ENCODE data around the gene RAB3B. TPM values are rescaled to one million over a fixed set of nuclear protein-coding genes. Genes with fewer than 3 reads are reported as not detected.
"Not testable (repeated sequence)": the region's sequence is repeated elsewhere in the genome, so short reads cannot be mapped to it uniquely, and the experiment has no call there.

RAB3B gene
- total and polyA plus RNA-seq, 2 experiments from 2014 or later, result 1.5 to 6.9 TPM

DNA sequence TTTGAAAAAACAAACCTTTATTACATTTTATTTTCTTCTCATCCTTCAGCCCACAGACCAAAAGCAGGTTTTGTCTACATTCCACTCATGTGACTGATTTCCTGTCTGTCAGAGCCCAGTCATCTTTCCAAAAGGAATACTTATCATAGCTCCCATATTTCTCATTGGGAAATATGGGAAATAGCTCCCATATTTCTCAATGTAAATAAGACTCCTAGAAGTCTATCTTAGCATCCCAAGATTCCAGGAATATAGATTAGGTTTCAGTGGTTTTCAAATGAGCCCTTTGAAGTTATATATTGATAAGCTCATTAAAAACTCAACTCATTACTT is 92.8 kb downstream of the RAB3B start:
- no peaks in the 10 kb centered on the region for H3K9me3 ChIP-seq (ENCODE audit: low read depth)
- H3K4me3 ChIP-seq, result no peak overlapping the region
- H3K36me3 ChIP-seq, result no peaks in the 10 kb centered on the region
- peaks cover 7% of the 10 kb centered on the region for H3K27me3 ChIP-seq
- no peak overlapping the region for H3K27ac ChIP-seq
- no peaks in the 10 kb centered on the region for H3K4me1 ChIP-seq (ENCODE audit: low read depth)
- DNase-seq (ENCODE audit: low read depth in 1 of 2, low spot score in 1 of 2), result peak in 1 of 2 donors; percentile 84
- TF ChIP-seq, protein P1, sequence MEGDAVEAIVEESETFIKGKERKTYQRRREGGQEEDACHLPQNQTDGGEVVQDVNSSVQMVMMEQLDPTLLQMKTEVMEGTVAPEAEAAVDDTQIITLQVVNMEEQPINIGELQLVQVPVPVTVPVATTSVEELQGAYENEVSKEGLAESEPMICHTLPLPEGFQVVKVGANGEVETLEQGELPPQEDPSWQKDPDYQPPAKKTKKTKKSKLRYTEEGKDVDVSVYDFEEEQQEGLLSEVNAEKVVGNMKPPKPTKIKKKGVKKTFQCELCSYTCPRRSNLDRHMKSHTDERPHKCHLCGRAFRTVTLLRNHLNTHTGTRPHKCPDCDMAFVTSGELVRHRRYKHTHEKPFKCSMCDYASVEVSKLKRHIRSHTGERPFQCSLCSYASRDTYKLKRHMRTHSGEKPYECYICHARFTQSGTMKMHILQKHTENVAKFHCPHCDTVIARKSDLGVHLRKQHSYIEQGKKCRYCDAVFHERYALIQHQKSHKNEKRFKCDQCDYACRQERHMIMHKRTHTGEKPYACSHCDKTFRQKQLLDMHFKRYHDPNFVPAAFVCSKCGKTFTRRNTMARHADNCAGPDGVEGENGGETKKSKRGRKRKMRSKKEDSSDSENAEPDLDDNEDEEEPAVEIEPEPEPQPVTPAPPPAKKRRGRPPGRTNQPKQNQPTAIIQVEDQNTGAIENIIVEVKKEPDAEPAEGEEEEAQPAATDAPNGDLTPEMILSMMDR (IDR thresholded peaks at IDR 0.05; ENCODE audit: low read depth, low read length), result no peak

DNA sequence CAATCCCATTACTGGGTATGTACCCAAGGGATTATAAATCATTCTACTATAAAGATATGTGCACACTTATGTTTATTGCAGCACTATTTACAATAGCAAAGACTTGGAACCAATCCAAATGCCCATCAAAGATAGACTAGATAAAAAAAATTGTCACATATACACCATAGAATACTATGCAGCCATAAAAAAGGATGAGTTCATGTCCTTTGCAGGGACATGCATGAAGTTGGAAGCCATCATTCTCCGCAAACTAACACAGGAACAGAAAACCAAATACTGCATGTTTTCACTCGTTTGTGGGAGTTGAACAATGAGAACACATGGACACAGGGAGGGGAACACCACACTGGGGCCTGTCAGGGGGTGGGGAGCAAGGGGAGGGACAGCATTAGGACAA is 95.8 kb downstream of the RAB3B start:
- not testable (repeated sequence) for H3K36me3 ChIP-seq; H3K27ac ChIP-seq; DNase-seq (ENCODE audit: low read depth in 1 of 2, low spot score in 1 of 2); H3K9me3 ChIP-seq (ENCODE audit: low read depth); H3K4me3 ChIP-seq; H3K4me1 ChIP-seq (ENCODE audit: low read depth)
- peaks cover 28% of the 10 kb centered on the region for H3K27me3 ChIP-seq

DNA sequence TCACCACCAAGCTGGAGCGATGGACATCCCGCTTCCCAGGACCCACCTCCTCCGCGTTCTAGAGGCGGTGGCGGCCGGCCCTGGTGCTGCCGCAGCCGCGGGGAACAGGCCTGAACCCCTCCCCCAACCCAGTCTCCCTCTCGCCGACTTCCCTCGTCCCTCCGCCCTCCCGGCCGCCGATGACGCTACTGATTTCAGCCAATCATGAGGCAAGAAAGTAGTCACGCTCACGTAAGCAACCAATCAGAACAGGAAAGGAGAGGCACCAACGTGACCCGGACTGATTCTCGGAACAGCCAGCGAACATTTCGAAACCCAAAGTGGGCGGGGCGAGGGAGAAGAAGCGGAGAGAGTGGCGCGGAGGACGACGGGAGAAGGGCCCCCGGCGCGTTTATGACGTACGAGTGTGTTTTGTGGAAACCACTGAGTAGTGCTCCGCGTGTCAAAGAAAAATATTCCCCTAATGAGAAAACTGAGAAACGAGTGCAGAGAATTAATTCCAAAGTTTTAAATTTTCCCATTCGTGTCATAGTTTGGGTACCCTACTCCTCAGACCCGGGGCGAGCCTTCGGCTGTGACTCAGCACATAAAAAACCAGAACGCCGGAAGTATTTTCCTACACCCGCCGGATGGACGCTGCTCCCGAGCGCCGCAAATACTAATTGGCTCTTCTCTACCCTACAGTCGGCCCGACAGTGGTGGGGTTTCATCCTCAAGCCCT is 111.7 kb downstream of the RAB3B start, which contains the start of gene NRDC:
TSS of gene NRDC (minus strand) at position 112 of the 721 bp plus-strand sequence. CDS start 112 bp downstream, outside the sequence.
- Histone ChIP-seq H3K27ac (peak within 1 kb of the TSS; percentile 99), H3K27me3 (peaks cover 31% of the 10 kb centered on the region), H3K9me3 (ENCODE audit: low read depth) (no peaks in the 10 kb centered on the region), H3K4me3 (peak within 1 kb of the TSS; percentile 69), H3K4me1 (ENCODE audit: low read depth) (peaks cover 13% of the 10 kb centered on the region), H3K36me3 (no peaks in the 10 kb centered on the region)
- TF ChIP-seq, protein P1 (IDR thresholded peaks at IDR 0.05; ENCODE audit: low read depth, low read length), result no peak
- peak; percentile 100 for DNase-seq (ENCODE audit: low read depth in 1 of 2, low spot score in 1 of 2)

DNA sequence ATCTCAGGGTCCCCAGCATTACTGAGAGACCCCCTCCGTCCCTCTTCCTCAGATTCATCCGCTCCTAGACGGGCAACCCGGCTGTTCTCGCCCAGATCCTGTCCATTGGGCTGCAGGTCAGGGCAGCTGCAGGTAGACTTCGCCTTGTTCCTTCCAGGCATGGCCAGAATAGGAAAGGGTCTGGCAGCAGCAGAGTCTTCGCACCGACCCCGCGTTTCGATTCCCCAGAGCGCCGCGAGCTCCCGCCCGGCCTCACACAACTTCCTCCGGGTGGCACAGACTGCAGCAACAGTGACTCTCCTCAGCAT is 112.2 kb downstream of the RAB3B start:
- DNase-seq (ENCODE audit: low read depth in 1 of 2, low spot score in 1 of 2), result no peak
- peaks cover 26% of the 10 kb centered on the region for H3K27me3 ChIP-seq
- H3K36me3 ChIP-seq, result no peaks in the 10 kb centered on the region
- H3K27ac ChIP-seq, result peak overlapping the region; percentile 99
- H3K4me3 ChIP-seq, result peak overlapping the region; percentile 69
- H3K4me1 ChIP-seq (ENCODE audit: low read depth), result peaks cover 13% of the 10 kb centered on the region
- H3K9me3 ChIP-seq (ENCODE audit: low read depth), result no peaks in the 10 kb centered on the region
- TF ChIP-seq, protein P1 (IDR thresholded peaks at IDR 0.05; ENCODE audit: low read depth, low read length), result no peak

DNA sequence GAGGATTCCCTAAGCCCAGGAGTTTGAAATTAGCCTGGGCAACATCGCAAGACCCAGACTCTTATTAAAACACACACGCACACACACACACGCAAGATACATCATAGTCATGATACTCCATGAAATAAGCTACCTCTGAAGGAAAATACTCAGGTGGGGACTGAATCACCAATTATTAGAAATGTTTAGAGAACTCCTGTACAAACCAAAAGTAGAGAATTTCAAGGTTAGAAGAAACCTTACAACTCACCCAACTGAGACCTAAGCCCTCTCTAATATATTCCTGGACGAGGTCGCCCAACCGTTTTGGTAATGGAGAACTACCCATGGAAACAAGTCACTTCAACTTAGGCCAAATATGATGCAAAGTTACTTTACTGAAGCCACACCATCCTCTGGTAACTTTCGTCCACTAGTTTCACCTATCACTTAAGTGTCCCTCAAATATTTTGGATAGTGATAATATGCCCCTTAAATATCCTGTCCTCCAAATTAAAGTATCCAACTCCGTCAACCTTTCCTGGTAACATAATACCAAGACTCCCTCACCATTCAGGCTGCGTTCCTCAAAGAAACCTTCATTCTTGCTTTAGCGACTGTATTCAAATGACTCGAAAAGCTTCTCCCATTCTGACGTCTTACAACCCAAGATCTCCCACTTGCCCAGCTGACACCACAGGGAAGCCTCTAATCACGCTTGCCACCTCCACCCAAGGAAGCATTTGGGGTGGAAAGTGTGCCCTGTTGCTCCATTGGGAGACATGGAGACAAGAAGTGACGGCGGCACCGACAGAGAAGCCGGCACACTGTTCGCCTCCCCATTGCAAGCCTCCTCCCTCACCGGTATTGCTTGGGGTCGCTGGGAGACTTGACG is 112.8 kb downstream of the RAB3B start:
- peaks cover 4% of the 10 kb centered on the region for H3K36me3 ChIP-seq
- TF ChIP-seq, protein P1 (IDR thresholded peaks at IDR 0.05; ENCODE audit: low read depth, low read length), result no peak
- H3K27ac ChIP-seq, result peak overlapping the region; percentile 99
- peak; percentile 48 for DNase-seq (ENCODE audit: low read depth in 1 of 2, low spot score in 1 of 2)
- H3K9me3 ChIP-seq (ENCODE audit: low read depth), result no peaks in the 10 kb centered on the region
- peaks cover 20% of the 10 kb centered on the region for H3K27me3 ChIP-seq
- H3K4me3 ChIP-seq, result peak overlapping the region; percentile 69
- H3K4me1 ChIP-seq (ENCODE audit: low read depth), result peaks cover 13% of the 10 kb centered on the region

DNA sequence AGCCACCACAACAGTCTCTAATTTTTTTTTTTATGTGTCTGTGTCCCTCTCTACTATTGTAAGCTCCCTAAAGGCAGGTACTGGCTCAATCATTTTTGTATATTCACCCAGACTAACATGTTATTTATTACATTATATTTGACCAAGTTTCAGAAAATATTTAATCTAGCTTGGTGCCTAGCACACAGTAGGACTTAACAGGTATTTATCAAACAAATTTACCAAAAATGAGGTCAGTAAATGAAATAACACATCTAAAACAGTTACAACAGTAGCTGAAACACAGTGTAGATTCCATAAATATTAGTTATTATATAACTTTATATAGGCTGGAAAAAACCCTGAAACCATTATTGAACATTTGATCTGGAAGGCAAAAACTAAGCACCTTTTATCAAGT is 114.7 kb downstream of the RAB3B start:
- TF ChIP-seq, protein P1 (IDR thresholded peaks at IDR 0.05; ENCODE audit: low read depth, low read length), result no peak
- no peak for DNase-seq (ENCODE audit: low read depth in 1 of 2, low spot score in 1 of 2)
- Histone ChIP-seq H3K27ac (no peak overlapping the region), H3K9me3 (ENCODE audit: low read depth) (no peaks in the 10 kb centered on the region), H3K27me3 (peaks cover 3% of the 10 kb centered on the region), H3K4me1 (ENCODE audit: low read depth) (peaks cover 13% of the 10 kb centered on the region), H3K4me3 (no peak overlapping the region), H3K36me3 (peaks cover 5% of the 10 kb centered on the region)

All from cardiac muscle cell (in vitro differentiated cells and primary cell).